Epithelial cell of esophagus (primary cell): ENCODE data around the gene DTD2.

Experiments
- DNase-seq: peaks from one replicate; pipeline ENCODE4 v3.0.0; 2010; ENCODE audit warnings: low read depth
- H3K4me3 ChIP-seq: 2 replicates; pipeline ENCODE4 v1.5.1; 2011; ENCODE audit warnings: mild to moderate bottlenecking, low read length, control low read depth
- TF ChIP-seq, protein P1 (sequence below): IDR thresholded peaks from 2 replicates; pipeline ENCODE4 v1.5.1; 2011; ENCODE audit warnings: low read depth, mild to moderate bottlenecking, low read length, control low read depth, inconsistent platforms; ENCODE audit not compliant: insufficient read depth; ENCODE audit errors: missing control alignments

The DTD2 gene

DNA sequence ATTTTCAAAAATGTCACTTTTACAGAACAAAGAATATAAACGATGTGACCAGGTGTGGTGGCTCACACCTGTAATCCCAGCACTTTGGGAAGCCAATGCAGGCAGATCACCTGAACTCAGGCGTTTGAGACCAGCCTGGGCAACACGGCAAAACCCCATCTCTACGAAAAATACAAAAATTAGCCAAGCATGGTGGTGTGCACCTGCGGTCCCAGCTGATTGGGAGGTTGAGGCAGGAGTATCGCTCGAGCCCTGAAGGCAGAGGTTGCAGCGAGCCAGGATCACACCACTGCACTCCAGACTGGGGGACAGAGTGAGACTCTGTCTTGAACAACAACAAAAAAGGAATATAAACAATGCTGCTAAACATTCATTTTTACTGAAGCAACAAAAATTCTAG, 52.2 kb downstream of the DTD2 start:
- no peak for DNase-seq
- no peak overlapping the region for H3K4me3 ChIP-seq
- TF ChIP-seq, protein P1, sequence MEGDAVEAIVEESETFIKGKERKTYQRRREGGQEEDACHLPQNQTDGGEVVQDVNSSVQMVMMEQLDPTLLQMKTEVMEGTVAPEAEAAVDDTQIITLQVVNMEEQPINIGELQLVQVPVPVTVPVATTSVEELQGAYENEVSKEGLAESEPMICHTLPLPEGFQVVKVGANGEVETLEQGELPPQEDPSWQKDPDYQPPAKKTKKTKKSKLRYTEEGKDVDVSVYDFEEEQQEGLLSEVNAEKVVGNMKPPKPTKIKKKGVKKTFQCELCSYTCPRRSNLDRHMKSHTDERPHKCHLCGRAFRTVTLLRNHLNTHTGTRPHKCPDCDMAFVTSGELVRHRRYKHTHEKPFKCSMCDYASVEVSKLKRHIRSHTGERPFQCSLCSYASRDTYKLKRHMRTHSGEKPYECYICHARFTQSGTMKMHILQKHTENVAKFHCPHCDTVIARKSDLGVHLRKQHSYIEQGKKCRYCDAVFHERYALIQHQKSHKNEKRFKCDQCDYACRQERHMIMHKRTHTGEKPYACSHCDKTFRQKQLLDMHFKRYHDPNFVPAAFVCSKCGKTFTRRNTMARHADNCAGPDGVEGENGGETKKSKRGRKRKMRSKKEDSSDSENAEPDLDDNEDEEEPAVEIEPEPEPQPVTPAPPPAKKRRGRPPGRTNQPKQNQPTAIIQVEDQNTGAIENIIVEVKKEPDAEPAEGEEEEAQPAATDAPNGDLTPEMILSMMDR = no peak

DNA sequence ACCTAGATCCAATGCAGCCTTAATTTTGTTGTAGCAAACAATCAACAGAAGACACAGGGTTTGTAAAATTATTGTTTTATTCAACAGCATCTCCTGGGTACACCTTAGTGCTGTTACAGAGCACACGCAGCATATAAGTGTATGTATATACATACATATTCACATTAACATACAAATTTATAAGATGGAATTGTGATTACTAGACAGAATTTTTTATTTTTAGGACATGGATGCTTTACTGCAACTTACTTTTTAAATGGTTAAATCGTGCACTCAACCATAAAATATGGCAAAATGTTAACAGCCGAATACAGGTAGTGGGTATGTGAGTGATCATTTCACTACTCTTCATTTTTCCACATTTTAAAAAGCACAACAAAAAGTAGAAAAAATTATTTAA, 53.6 kb downstream of the DTD2 start:
- H3K4me3 ChIP-seq = no peak overlapping the region
- TF ChIP-seq, protein P1 = no peak
- no peak for DNase-seq

DNA sequence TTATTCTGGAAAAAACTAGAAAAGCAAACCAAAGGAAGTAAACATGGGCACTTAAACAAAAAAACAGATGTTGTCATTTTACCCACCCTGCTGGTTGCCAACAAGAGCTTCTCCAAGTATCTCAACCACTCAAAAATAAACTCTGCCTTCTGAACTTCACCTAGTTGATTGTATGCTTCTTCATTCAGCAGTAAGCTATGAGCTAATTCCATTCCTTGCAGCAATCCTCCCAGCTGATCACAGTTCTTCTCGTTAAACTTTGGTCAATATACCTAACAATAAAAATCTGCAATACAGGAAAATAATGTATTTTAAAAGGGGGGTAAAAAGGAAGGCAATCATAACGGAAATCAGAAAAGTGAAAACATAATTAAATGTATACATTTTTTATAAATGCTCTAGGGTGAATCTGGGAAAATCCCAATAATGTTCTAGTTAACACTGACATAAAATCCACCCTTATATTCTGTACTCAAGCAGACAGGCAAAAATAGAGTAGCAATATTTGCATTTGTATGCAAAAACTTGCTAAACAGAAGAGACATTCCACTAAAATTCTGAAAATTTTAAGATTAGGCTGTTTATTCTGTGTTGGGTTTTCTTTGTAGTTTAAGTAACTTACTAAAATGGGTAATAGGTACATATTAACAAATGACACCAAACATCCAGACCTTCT, 54.4 kb downstream of the DTD2 start:
- TF ChIP-seq, protein P1 = no peak
- H3K4me3 ChIP-seq = no peak overlapping the region
- no peak for DNase-seq

DNA sequence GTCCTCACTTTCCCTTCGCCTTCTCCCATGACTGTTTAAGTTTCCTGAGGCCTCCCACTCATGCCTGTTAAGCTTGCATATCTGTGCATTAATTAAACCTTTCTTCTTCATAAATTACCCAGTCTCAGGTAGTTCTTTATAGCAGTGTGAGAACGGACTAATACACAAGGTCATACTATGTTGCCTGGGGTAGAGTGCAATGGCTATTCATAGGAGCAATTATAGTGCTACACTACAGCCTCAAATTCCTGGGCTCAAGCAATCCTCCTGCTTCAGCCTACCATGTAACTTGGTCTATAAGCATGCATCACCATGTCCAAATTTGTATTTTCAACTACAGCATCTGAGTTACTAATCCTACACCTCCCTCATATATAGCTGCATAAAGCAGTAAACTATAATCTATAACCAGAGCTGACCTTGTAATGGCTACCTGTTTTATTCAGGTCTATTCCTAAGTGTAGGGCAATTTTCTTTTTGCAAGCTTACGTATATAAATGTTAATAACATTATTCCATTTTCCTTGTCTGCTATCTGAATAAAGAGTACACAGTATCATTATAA, 55.9 kb downstream of the DTD2 start:
- TF ChIP-seq, protein P1 = no peak
- no peak for DNase-seq
- H3K4me3 ChIP-seq = no peak overlapping the region

DNA sequence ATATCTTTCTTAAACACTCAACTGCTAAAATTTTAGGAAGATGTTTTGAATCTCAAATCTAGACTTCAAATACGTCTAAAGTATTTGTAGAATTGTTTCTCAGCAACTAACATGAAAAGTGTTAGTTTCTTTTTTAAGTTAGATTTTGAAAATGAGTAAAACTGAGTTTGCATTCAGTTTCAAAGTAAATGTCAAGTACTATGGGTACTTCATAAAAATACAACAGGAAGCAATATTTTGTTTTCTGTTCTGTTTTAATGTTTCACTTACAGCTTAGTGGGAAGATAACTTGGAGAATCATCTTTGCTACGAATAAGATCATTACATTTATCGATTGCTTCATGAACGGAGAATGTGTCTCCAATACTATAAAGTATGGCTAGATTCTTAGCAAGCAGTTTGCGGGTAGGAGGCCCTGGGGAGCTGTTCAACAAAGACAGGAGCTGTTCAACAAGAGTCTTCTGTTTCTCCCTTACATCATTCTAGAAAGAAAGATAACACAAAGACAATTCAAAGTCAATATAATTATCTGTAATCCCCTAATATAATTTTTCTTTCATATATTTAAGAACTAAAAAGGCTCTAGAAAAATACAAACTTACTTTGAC, 57.2 kb downstream of the DTD2 start:
- DNase-seq = no peak
- TF ChIP-seq, protein P1 = no peak
- no peak overlapping the region for H3K4me3 ChIP-seq
